ENCODE data around the gene IL4.

DNA sequence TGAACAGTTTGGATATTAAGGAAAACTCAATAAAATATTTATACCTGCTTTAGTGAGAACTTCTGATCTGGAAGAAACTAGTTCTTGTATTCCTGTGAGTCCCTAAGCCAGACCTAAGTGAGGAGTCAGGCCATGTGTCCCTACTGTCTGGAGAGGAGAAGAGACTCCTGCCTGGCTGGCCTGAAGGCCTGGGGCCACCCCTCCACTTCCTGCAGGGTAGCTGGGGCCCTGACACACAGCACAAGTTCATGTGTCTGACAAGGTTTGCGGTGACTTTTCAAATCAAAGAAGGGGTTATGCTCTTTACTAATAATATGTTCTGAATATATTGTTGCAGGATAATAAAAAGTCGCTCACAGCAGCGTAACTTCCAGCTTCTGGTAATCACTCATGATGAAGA, 31.9 kb upstream of the IL4 start:
- TF ChIP-seq ZNF132 (tag by site-specific recombination; IDR thresholded peaks at IDR 0.05; ENCODE audit: borderline replicate concordance) (no peak), ZNF792 (tag by site-specific recombination; IDR thresholded peaks at IDR 0.05) (no peak), ZNF660 (tag by site-specific recombination; IDR thresholded peaks at IDR 0.05) (no peak), SP3 (tag by site-specific recombination; IDR thresholded peaks at IDR 0.05) (no peak), ZBTB21 (tag by site-specific recombination; IDR thresholded peaks at IDR 0.05) (no peak), REST (tag by site-specific recombination; IDR thresholded peaks at IDR 0.05) (no peak), ZNF335 (tag by site-specific recombination; conservative IDR thresholded peaks at IDR 0.05) (no peak), ZNF529 (tag by site-specific recombination; IDR thresholded peaks at IDR 0.05; ENCODE audit: insufficient replicate concordance) (no peak), ZNF23 (tag by site-specific recombination; IDR thresholded peaks at IDR 0.05; ENCODE audit: borderline replicate concordance) (no peak), ZNF510 (tag by site-specific recombination; IDR thresholded peaks at IDR 0.05; ENCODE audit: insufficient replicate concordance) (no peak)
- TF ChIP-seq, protein P1, sequence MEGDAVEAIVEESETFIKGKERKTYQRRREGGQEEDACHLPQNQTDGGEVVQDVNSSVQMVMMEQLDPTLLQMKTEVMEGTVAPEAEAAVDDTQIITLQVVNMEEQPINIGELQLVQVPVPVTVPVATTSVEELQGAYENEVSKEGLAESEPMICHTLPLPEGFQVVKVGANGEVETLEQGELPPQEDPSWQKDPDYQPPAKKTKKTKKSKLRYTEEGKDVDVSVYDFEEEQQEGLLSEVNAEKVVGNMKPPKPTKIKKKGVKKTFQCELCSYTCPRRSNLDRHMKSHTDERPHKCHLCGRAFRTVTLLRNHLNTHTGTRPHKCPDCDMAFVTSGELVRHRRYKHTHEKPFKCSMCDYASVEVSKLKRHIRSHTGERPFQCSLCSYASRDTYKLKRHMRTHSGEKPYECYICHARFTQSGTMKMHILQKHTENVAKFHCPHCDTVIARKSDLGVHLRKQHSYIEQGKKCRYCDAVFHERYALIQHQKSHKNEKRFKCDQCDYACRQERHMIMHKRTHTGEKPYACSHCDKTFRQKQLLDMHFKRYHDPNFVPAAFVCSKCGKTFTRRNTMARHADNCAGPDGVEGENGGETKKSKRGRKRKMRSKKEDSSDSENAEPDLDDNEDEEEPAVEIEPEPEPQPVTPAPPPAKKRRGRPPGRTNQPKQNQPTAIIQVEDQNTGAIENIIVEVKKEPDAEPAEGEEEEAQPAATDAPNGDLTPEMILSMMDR (tag by site-specific recombination; IDR thresholded peaks at IDR 0.05) = no peak
- TF ChIP-seq, protein P2, sequence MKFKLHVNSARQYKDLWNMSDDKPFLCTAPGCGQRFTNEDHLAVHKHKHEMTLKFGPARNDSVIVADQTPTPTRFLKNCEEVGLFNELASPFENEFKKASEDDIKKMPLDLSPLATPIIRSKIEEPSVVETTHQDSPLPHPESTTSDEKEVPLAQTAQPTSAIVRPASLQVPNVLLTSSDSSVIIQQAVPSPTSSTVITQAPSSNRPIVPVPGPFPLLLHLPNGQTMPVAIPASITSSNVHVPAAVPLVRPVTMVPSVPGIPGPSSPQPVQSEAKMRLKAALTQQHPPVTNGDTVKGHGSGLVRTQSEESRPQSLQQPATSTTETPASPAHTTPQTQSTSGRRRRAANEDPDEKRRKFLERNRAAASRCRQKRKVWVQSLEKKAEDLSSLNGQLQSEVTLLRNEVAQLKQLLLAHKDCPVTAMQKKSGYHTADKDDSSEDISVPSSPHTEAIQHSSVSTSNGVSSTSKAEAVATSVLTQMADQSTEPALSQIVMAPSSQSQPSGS (tag by site-specific recombination; IDR thresholded peaks at IDR 0.05; ENCODE audit: low read depth) = no peak
